Brain microvascular endothelial cell (primary cell): ENCODE data around the gene AKR1C8.
"Not testable (repeated sequence)": the region's sequence is repeated elsewhere in the genome, so short reads cannot be mapped to it uniquely, and the experiment has no call there.

ENCODE experiments used
- DNase-seq: peaks from one replicate; pipeline ENCODE4 v3.0.0-alpha.2; 2020
- H3K27ac ChIP-seq: fragments of 250-450 bp; sonication (Bioruptor Pico); 2 replicates; pipeline ENCODE4 v1.5.1; 2020; ENCODE audit warnings: mild to moderate bottlenecking, moderate library complexity
- H3K27me3 ChIP-seq: fragments of 250-450 bp; sonication (Bioruptor Pico); replicated peaks from 2 replicates; pipeline ENCODE4 v1.5.1; 2020; ENCODE audit warnings: mild to moderate bottlenecking
- H3K36me3 ChIP-seq: fragments of 250-450 bp; sonication (Bioruptor Pico); replicated peaks from 2 replicates; pipeline ENCODE4 v1.5.1; 2020; ENCODE audit warnings: mild to moderate bottlenecking
- H3K4me3 ChIP-seq: 2 replicates; pipeline ENCODE4 v1.5.1; 2011; ENCODE audit warnings: low read depth, mild to moderate bottlenecking, control low read depth, low read length, moderate library complexity
- in situ Hi-C: cut with HindIII; loops from 2 replicates; pipeline ENCODE4 v1.10.0; 2017; ENCODE audit warnings: low sequenced_read_pairs, low pct_ligation_motif_present
- TF ChIP-seq, protein P1 (sequence below): IDR thresholded peaks from 2 replicates; pipeline ENCODE4 v1.5.1; 2011; ENCODE audit warnings: low read depth, mild to moderate bottlenecking, moderate library complexity, low read length, control low read depth, inconsistent platforms; ENCODE audit errors: missing control alignments

AKR1C8 gene

DNA sequence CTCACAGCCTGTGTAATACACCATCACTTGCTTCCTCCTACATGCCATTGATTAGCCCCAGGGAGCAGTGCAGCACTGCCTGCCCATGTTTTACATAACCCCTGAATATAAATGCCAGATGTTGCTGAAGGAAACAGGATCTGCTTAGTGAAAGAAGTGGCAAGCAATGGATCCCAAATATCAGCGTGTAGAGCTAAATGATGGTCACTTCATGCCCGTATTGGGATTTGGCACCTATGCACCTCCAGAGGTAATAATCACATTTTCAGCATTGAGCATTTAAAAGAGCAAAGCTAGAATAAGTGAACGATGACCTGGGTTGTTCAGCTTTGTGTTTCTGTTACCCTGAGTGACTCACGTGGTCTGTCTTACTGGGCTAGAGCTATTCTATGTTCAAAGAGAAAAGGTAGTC, 11.8 kb upstream of the AKR1C8 start, which contains the start of gene AKR1C4:
Gene AKR1C4 (plus strand): TSS at position 136 of the 412 bp plus-strand sequence. CDS start 31 bp downstream, at position 167.
- no peak within 1 kb of the TSS for H3K27ac ChIP-seq

DNA sequence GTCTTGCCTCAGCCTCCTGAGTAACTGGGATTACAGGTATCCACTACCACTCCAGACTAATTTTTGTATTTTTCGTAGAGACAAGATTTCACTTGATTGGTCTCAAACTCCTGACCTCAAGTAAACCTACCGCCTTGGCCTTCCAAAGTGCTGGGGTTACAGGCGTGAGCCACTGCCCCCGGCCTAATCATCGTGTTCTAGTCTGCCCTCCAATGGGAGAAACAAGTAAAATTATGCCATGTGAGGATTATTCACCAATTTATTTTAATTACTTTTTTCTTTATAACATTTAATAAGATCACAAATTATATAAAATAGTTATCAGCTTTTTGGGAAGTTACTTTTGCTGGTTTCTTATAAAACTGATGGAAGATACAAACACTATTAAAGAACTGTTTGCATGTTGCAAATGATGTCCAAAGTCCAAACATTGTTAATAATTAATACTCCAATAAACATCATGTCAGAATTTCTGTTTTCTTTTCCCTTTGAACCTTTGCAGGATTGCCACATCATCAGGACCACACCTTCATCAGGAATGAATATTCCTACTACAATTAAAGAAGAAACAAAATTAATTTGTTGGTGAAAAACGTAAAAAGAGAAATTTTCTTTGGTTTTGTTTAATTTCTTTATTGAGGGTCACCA, 10.9 kb upstream of the AKR1C8 start:
- no peak for DNase-seq
- Histone ChIP-seq H3K27ac (no peak overlapping the region), H3K4me3 (no peak overlapping the region), H3K27me3 (no peaks in the 10 kb centered on the region), H3K36me3 (no peaks in the 10 kb centered on the region)
- TF ChIP-seq, protein P1, sequence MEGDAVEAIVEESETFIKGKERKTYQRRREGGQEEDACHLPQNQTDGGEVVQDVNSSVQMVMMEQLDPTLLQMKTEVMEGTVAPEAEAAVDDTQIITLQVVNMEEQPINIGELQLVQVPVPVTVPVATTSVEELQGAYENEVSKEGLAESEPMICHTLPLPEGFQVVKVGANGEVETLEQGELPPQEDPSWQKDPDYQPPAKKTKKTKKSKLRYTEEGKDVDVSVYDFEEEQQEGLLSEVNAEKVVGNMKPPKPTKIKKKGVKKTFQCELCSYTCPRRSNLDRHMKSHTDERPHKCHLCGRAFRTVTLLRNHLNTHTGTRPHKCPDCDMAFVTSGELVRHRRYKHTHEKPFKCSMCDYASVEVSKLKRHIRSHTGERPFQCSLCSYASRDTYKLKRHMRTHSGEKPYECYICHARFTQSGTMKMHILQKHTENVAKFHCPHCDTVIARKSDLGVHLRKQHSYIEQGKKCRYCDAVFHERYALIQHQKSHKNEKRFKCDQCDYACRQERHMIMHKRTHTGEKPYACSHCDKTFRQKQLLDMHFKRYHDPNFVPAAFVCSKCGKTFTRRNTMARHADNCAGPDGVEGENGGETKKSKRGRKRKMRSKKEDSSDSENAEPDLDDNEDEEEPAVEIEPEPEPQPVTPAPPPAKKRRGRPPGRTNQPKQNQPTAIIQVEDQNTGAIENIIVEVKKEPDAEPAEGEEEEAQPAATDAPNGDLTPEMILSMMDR, result no peak
- in situ Hi-C loops, result no loop called here

More for the DNA sequence above, 11.8 kb upstream of the AKR1C8 start, which contains the start of gene AKR1C4:
- H3K4me3 ChIP-seq, result no peak within 1 kb of the TSS
- no peaks in the 10 kb centered on the region for H3K36me3 ChIP-seq
- DNase-seq, result no peak
- in situ Hi-C loops, result no loop called here
- no peaks in the 10 kb centered on the region for H3K27me3 ChIP-seq
- TF ChIP-seq, protein P1, result no peak

DNA sequence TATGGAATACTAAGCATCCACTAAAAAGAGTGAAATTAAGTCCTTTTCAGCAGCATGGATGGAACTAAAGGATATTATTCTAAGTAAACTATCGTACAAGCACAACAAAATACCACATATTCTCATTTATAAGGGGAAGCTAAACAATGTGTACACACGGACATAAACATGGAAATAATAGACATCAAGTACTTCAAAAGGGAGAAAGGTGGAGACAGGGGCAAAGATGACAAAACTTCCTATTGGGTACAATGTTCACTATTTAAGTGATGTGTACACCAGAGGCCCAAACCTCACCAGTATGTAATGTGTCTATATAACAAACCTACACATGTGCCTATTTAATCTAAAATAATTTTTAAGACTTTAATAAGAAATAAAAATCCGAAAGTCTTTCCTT, 9.5 kb upstream of the AKR1C8 start:
- Histone ChIP-seq H3K27me3 (no peaks in the 10 kb centered on the region), H3K4me3 (no peak overlapping the region), H3K27ac (no peak overlapping the region), H3K36me3 (no peaks in the 10 kb centered on the region)
- in situ Hi-C loops, result no loop called here
- DNase-seq, result no peak
- TF ChIP-seq, protein P1, result no peak

DNA sequence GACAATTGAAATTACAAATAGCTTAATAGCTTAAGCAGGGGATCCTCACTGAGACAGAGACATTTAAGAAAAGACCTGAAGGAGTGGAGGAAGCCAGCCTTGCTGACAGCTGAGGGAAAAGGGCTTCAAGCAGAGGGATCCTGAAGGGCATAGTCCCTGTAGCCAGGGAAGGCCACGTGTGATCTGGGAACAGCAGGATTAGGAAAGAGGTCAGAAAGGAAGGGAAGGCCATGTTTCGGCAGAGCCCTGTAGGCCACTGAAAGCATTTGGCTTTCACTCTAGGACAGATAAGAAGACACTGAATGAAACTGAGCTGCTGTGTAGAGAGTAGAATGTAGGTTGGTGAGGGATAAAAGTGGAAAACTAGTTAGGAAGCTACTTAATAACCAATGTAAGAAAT, 3.4 kb upstream of the AKR1C8 start:
- in situ Hi-C loops, result no loop called here
- no peaks in the 10 kb centered on the region for H3K27me3 ChIP-seq
- no peak overlapping the region for H3K4me3 ChIP-seq
- no peaks in the 10 kb centered on the region for H3K36me3 ChIP-seq
- DNase-seq, result no peak
- TF ChIP-seq, protein P1, result no peak
- H3K27ac ChIP-seq, result no peak overlapping the region

DNA sequence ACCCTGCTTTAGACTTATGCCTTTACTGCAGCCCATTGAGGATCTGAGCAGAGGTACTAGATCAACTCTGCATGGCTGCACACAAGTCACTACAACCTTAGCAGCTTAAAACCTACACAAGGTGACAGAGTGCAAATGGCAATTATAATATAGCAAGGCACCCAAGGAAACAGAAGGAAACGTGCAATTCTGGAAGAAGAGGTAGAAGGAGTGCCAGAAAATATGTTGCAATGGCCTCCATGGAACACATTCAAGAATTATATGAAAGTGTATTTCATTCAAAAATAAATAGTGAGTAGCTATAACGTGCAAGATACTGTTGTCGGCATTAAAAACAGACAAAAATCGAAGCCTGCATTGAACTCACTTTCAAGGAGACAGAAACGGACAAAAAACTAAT, 2.9 kb upstream of the AKR1C8 start:
- in situ Hi-C loops, result no loop called here
- Histone ChIP-seq H3K4me3 (no peak overlapping the region), H3K27ac (no peak overlapping the region), H3K27me3 (no peaks in the 10 kb centered on the region), H3K36me3 (no peaks in the 10 kb centered on the region)
- DNase-seq, result no peak
- TF ChIP-seq, protein P1, result no peak

DNA sequence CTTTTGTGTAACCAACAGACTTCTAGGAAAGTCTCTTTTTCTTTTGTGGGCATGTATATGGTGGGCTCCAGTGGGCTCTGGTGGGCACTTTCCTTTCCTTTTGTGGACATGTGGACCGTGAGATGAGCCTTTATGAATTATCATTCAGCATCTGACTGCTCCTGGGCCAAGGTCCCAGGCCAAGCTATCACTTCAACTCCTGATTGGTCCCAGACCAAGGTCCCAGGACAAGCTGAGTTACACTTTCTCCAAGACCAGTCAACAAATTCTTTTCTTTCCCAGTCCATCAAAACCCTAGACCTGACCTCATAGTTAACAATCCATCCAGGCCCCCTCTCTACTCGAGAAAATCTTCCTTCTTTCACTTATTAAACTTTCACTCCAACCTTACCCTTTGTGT, 1.0 kb downstream of the AKR1C8 start:
- TF ChIP-seq, protein P1, result no peak
- no peak overlapping the region for H3K27ac ChIP-seq
- in situ Hi-C loops, result no loop called here

DNA sequence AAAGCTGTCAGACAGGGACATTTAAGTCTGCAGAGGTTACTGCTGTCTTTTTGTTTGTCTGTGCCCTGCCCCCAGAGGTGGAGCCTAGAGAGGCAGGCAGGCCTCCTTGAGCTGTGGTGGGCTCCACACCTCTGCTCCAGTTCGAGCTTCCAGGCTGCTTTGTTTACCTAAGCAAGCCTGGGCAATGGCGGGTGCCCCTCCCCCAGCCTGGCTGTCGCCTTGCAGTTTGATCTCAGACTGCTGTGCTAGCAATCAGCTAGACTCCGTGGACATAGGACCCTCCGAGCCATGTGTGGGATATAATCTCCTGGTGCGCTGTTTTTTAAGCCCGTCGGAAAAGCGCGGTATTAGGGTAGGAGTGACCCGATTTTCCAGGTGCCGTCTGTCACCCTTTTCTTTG, 4.4 kb downstream of the AKR1C8 start:
- H3K27me3 ChIP-seq, H3K4me3 ChIP-seq, H3K27ac ChIP-seq, DNase-seq, H3K36me3 ChIP-seq, in situ Hi-C loops: not testable (repeated sequence)

More for the DNA sequence above, 1.0 kb downstream of the AKR1C8 start:
- no peak for DNase-seq
- Histone ChIP-seq H3K36me3 (no peaks in the 10 kb centered on the region), H3K27me3 (no peaks in the 10 kb centered on the region), H3K4me3 (no peak overlapping the region)

DNA sequence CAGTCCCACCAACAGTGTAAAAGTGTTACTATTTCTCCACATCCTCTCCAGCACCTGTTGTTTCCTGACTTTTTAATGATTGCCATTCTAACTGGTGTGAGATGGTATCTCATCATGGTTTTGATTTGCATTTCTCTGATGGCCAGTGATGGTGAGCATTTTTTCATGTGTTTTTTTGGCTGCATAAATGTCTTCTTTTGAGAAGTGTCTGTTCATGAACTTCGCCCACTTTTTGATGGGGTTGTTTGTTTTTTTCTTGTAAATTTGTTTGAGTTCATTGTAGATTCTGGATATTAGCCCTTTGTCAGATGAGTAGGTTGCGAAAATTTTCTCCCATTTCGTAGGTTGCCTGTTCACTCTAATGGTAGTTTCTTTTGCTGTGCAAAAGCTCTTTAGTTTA, 9.4 kb downstream of the AKR1C8 start:
- H3K4me3 ChIP-seq, H3K27ac ChIP-seq, DNase-seq, H3K36me3 ChIP-seq, H3K27me3 ChIP-seq, in situ Hi-C loops: not testable (repeated sequence)
